Epithelial cell of esophagus (primary cell): Measurements from ENCODE around the gene LASP1.

ENCODE experiments used
- DNase-seq: peaks from one replicate; pipeline ENCODE4 v3.0.0; 2010; ENCODE audit warnings: low read depth
- H3K4me3 ChIP-seq: 2 replicates; pipeline ENCODE4 v1.5.1; 2011; ENCODE audit warnings: mild to moderate bottlenecking, low read length, control low read depth
- CTCF ChIP-seq: IDR thresholded peaks from 2 replicates; pipeline ENCODE4 v1.5.1; 2011; ENCODE audit warnings: low read depth, mild to moderate bottlenecking, low read length, control low read depth, inconsistent platforms; ENCODE audit not compliant: insufficient read depth; ENCODE audit errors: missing control alignments

The LASP1 gene

GRCh38 chr17:38871247-38872015 lies 1.6 kb downstream of the LASP1 start:
- DNase-seq: peak; percentile 81
- H3K4me3 ChIP-seq: peak overlapping the region; percentile 93
- TF ChIP-seq CTCF: no peak

- TF ChIP-seq CTCF: no peak
- no peak for DNase-seq
- peak overlapping the region; percentile 93 for H3K4me3 ChIP-seq
These were observed 2.2 kb downstream of the LASP1 start for GRCh38 chr17:38872027-38872511.

- no peak overlapping the region for H3K4me3 ChIP-seq
- no peak for DNase-seq
- no peak for TF ChIP-seq CTCF
These were observed 3.0 kb downstream of the LASP1 start for GRCh38 chr17:38872671-38873385.

- no peak for TF ChIP-seq CTCF
- no peak overlapping the region for H3K4me3 ChIP-seq
- DNase-seq: no peak
These were observed 4.0 kb downstream of the LASP1 start for GRCh38 chr17:38873640-38874380.

- TF ChIP-seq CTCF: no peak
- H3K4me3 ChIP-seq: no peak overlapping the region
- DNase-seq: no peak
These were observed 4.9 kb downstream of the LASP1 start for GRCh38 chr17:38874505-38875400.

- no peak overlapping the region for H3K4me3 ChIP-seq
These were observed 5.7 kb downstream of the LASP1 start for GRCh38 chr17:38875477-38876075.

More at GRCh38 chr17:38875477-38876075, 5.7 kb downstream of the LASP1 start:
- DNase-seq: no peak
- no peak for TF ChIP-seq CTCF
